HFFc6 (cell line): ENCODE measurements around the gene TRMO. TPM values are rescaled to one million over a fixed set of nuclear protein-coding genes. Genes with fewer than 3 reads are reported as not detected.

Experiments
- DNase-seq: peaks from one replicate; pipeline ENCODE4 v3.0.0-alpha.2; 2018
- H3K27ac Mint-ChIP-seq: 2 replicates; pipeline ENCODE4 v1.8.0; 2020; ENCODE audit warnings: mild to moderate bottlenecking, mixed read lengths
- H3K27me3 Mint-ChIP-seq: 2 replicates; pipeline ENCODE4 v1.8.0; 2021; ENCODE audit warnings: mild to moderate bottlenecking, moderate library complexity, mixed read lengths; ENCODE audit not compliant: insufficient read depth
- H3K36me3 Mint-ChIP-seq: 2 replicates; pipeline ENCODE4 v1.8.0; 2021; ENCODE audit warnings: low read depth, mixed read lengths
- H3K4me1 Mint-ChIP-seq: 2 replicates; pipeline ENCODE4 v1.8.0; 2020; ENCODE audit warnings: low read depth, mixed read lengths
- H3K4me3 Mint-ChIP-seq: 2 replicates; pipeline ENCODE4 v1.8.0; 2020; ENCODE audit warnings: mild to moderate bottlenecking, moderate library complexity, mixed read lengths
- H3K9me3 Mint-ChIP-seq: 2 replicates; pipeline ENCODE4 v1.8.0; 2020; ENCODE audit warnings: mild to moderate bottlenecking, mixed read lengths
- total RNA-seq, 6 experiments: library from RNA; stranded (reverse); fragmentation: NEBNext Ultra II Directional; extraction: Animal tissue kit (Norgen Biotek cat#: 25700); gene quantifications; 2 replicates in 1 of 6; 3 replicates in 5 of 6; pipeline ENCODE4 v1.2.3, GENCODE V29; 2021
- TF ChIP-seq, protein P1 (sequence below): fragments of 200-600 bp; sonication (generic); IDR thresholded peaks from 2 replicates; pipeline ENCODE4 v1.5.0; 2021; ENCODE audit warnings: antibody characterized with exemption, mild to moderate bottlenecking

TRMO gene
- total RNA-seq, 6 experiments from 2014 or later: 8.4 to 10.9 (median 9.6) TPM

DNA sequence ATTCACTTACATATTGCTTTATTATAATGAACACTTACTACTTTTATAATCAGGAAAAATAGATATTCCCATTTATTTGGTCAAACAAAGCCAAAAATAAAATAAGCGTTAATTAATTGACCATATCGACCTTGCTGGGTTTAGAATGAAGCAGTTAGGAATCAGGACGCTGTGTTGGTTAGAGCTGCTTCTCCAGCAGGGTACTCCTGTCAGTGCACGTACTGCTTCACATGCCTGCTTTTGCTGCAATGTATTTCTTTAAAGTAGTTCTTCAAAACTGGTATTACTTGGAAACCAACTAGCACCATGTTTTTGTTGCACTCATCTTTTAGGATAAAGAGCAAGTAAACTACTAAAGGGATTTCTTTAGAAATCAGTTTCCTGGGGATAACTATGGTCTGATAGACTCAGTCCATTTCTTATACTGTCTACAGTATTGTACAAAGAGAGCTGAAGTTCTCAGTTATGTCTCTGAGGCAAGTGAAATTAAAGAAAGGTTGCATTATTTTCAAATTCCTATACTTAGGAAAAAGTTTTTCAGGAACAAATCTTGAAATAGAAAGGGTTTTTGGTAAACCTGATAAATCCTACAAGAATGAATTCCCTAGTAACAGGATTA lies 6.8 kb upstream of the TRMO start:
- Mint-ChIP-seq H3K27ac (no peak overlapping the region), H3K9me3 (no peaks in the 10 kb centered on the region), H3K4me3 (no peak overlapping the region), H3K27me3 (peaks cover 34% of the 10 kb centered on the region), H3K36me3 (no peaks in the 10 kb centered on the region), H3K4me1 (peaks cover 3% of the 10 kb centered on the region)
- TF ChIP-seq, protein P1, sequence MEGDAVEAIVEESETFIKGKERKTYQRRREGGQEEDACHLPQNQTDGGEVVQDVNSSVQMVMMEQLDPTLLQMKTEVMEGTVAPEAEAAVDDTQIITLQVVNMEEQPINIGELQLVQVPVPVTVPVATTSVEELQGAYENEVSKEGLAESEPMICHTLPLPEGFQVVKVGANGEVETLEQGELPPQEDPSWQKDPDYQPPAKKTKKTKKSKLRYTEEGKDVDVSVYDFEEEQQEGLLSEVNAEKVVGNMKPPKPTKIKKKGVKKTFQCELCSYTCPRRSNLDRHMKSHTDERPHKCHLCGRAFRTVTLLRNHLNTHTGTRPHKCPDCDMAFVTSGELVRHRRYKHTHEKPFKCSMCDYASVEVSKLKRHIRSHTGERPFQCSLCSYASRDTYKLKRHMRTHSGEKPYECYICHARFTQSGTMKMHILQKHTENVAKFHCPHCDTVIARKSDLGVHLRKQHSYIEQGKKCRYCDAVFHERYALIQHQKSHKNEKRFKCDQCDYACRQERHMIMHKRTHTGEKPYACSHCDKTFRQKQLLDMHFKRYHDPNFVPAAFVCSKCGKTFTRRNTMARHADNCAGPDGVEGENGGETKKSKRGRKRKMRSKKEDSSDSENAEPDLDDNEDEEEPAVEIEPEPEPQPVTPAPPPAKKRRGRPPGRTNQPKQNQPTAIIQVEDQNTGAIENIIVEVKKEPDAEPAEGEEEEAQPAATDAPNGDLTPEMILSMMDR: no peak
- no peak for DNase-seq

DNA sequence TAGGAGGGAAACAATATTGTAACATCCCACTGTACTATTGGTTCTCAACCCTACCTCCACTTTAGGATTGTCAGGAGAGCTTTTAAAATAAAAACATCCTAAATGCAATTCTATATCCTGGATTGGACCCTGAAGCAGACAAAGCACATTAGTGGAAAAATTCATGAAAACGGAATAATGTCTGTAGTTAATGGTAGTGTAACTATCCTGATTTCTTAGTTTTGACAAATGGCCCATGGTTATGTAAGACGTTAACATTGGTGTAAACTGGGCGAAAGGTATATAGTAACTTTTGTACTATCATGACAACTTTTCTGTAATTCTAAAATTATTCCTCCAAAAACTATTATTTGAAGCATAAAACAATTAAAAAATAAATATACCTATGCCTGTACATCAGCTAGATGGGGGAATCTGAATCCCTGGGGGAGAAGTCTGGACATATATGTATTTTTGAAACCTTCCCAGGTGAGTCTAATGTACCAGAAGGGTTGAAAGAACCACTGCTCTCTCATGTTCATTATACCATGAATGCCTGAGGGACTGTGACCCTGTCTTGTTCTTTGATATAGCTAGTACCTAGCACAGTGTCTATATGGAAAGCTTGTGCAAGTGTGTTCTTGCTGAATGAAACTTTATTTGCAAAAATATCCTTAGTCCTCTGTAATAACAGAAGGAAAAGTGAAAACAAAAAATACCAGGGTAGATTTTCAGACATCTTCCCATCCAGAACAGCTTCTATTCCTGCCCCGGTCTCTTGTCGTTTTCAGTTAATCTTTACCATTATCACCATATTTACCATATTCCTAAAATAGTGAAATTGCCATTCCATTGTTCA lies 3.4 kb upstream of the TRMO start:
- Mint-ChIP-seq H3K4me1 (peaks cover 31% of the 10 kb centered on the region), H3K27ac (no peak overlapping the region), H3K9me3 (no peaks in the 10 kb centered on the region), H3K36me3 (peaks cover 6% of the 10 kb centered on the region), H3K4me3 (no peak overlapping the region), H3K27me3 (peaks cover 18% of the 10 kb centered on the region)
- DNase-seq: no peak
- TF ChIP-seq, protein P1: no peak

DNA sequence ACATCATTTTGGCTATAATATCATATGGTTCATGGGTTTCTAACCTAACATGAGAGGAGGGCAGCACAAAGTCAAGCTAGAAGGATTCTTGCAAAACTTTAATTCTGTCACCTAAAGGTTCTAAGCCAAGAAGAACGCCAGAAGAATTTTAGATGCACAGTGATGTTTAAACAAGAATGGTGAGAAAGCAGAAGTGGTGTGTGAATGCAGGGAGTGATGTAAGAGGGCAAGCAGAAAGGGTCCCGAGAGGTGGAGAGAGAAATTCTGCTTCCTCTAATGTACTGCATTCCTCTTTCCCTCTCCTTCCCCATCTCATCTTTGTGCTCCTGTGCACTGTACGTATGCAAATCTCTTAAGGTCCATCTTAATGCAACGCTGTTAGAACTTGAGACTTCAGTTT lies 2.1 kb upstream of the TRMO start:
- H3K4me1 Mint-ChIP-seq: peaks cover 37% of the 10 kb centered on the region
- DNase-seq: no peak
- H3K27ac Mint-ChIP-seq: no peak overlapping the region
- TF ChIP-seq, protein P1: no peak
- no peaks in the 10 kb centered on the region for H3K9me3 Mint-ChIP-seq
- peaks cover 6% of the 10 kb centered on the region for H3K36me3 Mint-ChIP-seq
- H3K4me3 Mint-ChIP-seq: no peak overlapping the region; the same call in 1 of the 2 replicates
- H3K27me3 Mint-ChIP-seq: peaks cover 16% of the 10 kb centered on the region

DNA sequence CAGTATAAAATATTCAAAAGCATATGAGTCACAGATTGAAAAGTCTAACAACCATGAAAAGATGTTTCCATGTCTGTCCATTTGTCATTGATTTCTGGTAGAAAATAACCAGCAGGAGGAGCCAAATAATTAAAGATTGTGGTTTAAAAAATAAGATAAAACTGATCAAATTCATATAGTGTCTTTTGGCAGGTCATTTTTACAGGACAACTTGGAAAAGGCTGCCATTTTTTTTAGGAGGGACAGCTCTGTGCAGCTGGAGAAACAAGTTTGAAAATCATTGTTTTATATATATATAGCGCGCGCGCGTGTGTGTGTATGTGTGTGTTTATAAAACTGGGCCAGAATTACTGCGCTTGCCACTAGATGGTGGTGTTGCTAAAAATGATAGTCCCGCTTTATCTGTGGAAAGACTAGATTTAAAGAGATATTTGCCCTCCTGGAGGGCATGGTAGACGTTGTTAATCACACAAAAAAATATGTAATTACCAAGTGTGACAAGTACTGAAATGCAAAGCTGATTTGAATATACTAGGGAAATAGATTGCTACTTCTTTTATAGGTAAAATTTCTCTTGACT lies 1.3 kb upstream of the TRMO start:
- Mint-ChIP-seq H3K36me3 (peaks cover 6% of the 10 kb centered on the region), H3K4me3 (peak overlapping the region; percentile 81), H3K27me3 (peaks cover 12% of the 10 kb centered on the region), H3K4me1 (peaks cover 44% of the 10 kb centered on the region), H3K9me3 (no peaks in the 10 kb centered on the region), H3K27ac (peak overlapping the region; percentile 51)
- DNase-seq: peak; percentile 74
- TF ChIP-seq, protein P1: peak; percentile 92

DNA sequence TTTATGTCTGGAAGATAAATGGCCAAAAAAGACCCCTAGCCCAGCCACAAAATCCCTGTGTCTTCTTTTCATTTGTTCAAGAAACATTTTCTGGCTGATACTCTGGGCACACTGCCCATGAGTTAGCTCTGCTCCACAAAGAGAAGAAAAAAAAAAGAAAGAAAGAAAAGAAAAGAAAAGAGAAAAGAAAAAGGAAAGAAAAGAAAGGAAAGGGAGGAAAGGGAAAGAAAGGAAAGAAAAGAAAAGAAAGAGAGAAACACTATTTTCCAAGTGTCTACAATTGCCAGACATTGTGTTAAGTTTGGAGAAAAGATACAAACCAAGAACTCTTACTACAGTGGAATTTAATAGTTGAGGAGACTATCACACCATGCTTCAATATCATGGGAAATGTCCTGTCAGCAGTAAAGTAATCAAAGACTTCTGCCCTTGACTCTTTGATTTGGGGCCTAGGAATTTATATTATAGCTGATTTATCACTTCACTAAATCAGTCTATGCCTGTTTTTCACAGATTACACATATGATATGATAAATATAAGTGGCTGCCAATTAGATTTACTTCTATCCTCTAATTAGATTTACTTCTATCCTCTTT lies 3.0 kb downstream of the TRMO start:
- TF ChIP-seq, protein P1: no peak
- H3K9me3 Mint-ChIP-seq: no peaks in the 10 kb centered on the region
- no peak overlapping the region for H3K4me3 Mint-ChIP-seq
- DNase-seq: no peak
- peaks cover 52% of the 10 kb centered on the region for H3K4me1 Mint-ChIP-seq
- H3K27me3 Mint-ChIP-seq: peaks cover 3% of the 10 kb centered on the region; the same call in 1 of the 2 replicates
- H3K27ac Mint-ChIP-seq: peak overlapping the region; percentile 11
- H3K36me3 Mint-ChIP-seq: peaks cover 15% of the 10 kb centered on the region
